Mesodermal cell (in vitro differentiated cells): Measurements from ENCODE around the gene ADPRHL1.

Experiments
- H3K27ac ChIP-seq: 2 replicates; pipeline ENCODE4 v1.7.0; 2013; ENCODE audit warnings: mild to moderate bottlenecking, low read depth, low read length, moderate library complexity; ENCODE audit not compliant: severe bottlenecking
- H3K36me3 ChIP-seq: 2 replicates; pipeline ENCODE4 v1.7.1; 2013; ENCODE audit warnings: mild to moderate bottlenecking, low read length, moderate library complexity; ENCODE audit not compliant: control insufficient read depth, insufficient read depth
- H3K4me1 ChIP-seq: one replicate; pipeline ENCODE4 v1.7.1; 2013; ENCODE audit warnings: mild to moderate bottlenecking, low read length; ENCODE audit not compliant: insufficient read depth, control insufficient read depth, poor library complexity, severe bottlenecking
- H3K4me3 ChIP-seq: 2 replicates; pipeline ENCODE4 v1.7.0; 2013; ENCODE audit warnings: low read length, control low read depth, mild to moderate bottlenecking; ENCODE audit not compliant: insufficient read depth, poor library complexity, severe bottlenecking; ENCODE audit errors: extremely low read depth
- H3K9me3 ChIP-seq: 2 replicates; pipeline ENCODE4 v1.7.1; 2013; ENCODE audit warnings: mild to moderate bottlenecking, low read length, moderate library complexity; ENCODE audit not compliant: control insufficient read depth
- WGBS, 2 experiments: methylation state at CpG; one replicate each; pipeline ENCODE4 v1.1.5; 2013; ENCODE audit warnings: missing lambda C conversion rate in 2 of 2; ENCODE audit not compliant: insufficient coverage in 2 of 2; 5-methylcytosine and 5-hydroxymethylcytosine counted together

ADPRHL1 gene

DNA sequence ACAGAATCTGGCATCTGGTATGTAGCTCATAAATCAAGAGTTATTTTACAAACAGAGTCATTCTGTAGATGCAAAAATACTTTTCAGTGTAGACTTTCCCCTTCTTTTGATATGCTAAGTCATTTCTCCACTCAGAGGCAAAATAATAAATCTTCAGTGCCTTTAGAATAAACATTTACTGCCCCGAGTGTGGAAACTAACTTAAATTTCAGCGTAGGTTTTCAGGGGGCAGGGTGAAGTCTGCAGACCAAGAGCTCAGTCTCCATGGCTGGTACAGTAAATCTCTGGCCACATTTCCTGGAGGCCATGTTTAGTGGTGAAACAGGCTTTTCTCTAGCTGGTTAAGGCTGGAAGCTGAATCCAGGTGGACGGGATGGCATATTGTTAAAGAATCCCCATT, 13.1 kb upstream of the ADPRHL1 start:
- WGBS, 2 experiments = 100% methylated on average over 1 to 2 of the region's 3 CpGs
- no peaks in the 10 kb centered on the region for H3K4me1 ChIP-seq
- no peak overlapping the region for H3K4me3 ChIP-seq
- no peak overlapping the region for H3K27ac ChIP-seq
- no peaks in the 10 kb centered on the region for H3K9me3 ChIP-seq
- H3K36me3 ChIP-seq = peaks cover 55% of the 10 kb centered on the region

DNA sequence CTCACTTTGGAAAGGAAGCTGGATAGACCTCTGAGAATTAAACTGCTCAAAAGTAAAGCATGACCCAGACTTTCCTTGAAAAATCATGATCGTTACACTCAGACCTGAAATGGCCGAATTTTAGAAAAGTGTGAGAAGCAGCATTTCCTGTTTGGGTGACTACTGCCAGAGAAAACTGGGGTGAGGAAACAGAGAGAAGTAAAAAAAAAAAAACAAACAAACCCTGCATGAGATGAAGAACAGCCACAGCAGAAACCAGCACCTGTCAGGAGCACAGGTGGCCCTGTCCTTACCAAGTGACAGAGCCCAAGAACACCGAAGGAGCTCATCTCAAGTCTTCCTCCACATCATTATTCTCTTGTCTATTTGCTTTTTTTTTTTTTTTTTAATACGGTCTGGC, 12.0 kb upstream of the ADPRHL1 start:
- H3K9me3 ChIP-seq = no peaks in the 10 kb centered on the region
- no peak overlapping the region for H3K4me3 ChIP-seq
- no peak overlapping the region for H3K27ac ChIP-seq
- 76 to 90% methylated on average over 2 to 3 of the region's 4 CpGs for WGBS, 2 experiments
- no peaks in the 10 kb centered on the region for H3K4me1 ChIP-seq
- H3K36me3 ChIP-seq = peaks cover 59% of the 10 kb centered on the region

DNA sequence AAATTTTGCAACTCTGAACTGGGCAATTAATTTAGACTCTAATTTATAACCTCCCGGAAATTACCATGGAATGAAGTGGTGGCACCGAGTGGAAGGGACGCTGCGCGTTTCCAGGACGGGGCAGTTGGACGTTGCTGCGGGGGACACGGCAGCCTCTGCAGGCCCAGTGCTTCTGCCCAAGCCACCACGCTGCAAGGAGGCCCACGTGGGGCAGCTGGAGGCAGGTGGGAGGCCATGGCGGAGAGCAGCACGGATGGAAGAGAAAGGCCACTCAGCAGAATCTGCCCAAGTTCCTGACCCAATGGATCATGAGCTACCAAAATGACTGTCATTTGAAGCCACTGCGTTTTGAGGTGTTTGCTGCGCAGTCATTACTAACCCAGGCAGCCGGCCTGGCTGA, 11.2 kb upstream of the ADPRHL1 start:
- no peak overlapping the region for H3K4me3 ChIP-seq
- H3K4me1 ChIP-seq = no peaks in the 10 kb centered on the region
- H3K27ac ChIP-seq = no peak overlapping the region
- 96% methylated on average over 16 of the region's 16 CpGs for WGBS, 2 experiments
- H3K36me3 ChIP-seq = peaks cover 64% of the 10 kb centered on the region
- H3K9me3 ChIP-seq = no peaks in the 10 kb centered on the region

DNA sequence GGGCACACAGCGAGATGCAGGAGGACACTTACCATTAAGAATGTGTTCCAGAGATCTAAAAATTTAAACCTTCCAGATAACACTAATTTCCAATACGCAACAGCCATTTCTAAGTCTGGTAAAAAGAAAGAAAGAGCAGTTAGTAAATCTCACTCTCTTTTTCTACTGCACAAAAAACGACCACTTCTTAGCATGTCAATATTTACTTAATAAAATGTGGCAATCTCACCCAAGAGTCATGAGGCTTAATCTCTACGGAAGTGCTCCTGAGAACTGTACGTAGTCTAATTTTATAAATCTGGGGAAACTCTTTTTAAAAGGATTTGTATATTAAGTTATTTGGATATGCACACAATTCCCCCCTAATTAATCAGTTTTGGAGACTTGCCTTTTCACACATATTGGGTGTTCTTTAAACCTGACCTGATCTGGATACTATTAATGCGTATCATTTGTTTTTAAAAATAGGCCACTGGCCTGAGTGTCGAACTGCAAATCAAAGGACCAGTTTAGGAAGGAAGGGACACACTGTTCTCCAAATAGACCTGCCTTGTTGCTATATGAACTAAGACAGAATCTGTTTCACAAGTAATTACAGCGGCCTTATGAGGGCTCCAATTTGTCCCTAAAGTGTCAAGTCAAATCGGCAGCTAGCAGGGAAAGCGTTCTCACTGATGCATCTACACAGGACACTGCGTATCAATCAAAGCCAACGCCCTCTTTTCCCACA, 7.9 kb upstream of the ADPRHL1 start:
- Histone ChIP-seq H3K4me1 (peaks cover 4% of the 10 kb centered on the region), H3K27ac (no peak overlapping the region), H3K4me3 (no peak overlapping the region), H3K36me3 (peaks cover 69% of the 10 kb centered on the region), H3K9me3 (no peaks in the 10 kb centered on the region)
- 95 to 97% methylated on average over 9 of the region's 12 CpGs for WGBS, 2 experiments

DNA sequence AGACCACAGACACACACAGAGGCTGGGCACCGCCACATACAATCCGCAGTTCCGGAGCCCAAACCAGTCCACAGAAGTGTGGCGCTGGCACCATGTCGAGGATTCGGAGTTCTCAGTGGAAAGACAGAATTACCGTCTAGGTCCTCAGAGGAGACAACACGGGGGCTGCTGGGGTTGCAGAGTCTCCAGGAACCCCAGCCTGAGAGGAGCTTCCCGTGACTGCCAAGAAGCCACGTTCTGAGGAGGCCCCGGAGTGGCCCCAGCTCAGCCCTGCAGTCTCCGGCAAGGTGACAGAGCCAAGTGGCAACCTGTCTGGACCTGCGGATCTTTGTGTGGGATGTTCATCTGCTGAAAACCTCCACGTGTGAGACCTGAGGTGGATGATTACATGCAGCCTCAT, 7.3 kb upstream of the ADPRHL1 start:
- Histone ChIP-seq H3K4me3 (no peak overlapping the region), H3K27ac (no peak overlapping the region), H3K9me3 (no peaks in the 10 kb centered on the region), H3K36me3 (peaks cover 70% of the 10 kb centered on the region), H3K4me1 (peaks cover 4% of the 10 kb centered on the region)
- 95 to 97% methylated on average over 14 of the region's 14 CpGs for WGBS, 2 experiments

DNA sequence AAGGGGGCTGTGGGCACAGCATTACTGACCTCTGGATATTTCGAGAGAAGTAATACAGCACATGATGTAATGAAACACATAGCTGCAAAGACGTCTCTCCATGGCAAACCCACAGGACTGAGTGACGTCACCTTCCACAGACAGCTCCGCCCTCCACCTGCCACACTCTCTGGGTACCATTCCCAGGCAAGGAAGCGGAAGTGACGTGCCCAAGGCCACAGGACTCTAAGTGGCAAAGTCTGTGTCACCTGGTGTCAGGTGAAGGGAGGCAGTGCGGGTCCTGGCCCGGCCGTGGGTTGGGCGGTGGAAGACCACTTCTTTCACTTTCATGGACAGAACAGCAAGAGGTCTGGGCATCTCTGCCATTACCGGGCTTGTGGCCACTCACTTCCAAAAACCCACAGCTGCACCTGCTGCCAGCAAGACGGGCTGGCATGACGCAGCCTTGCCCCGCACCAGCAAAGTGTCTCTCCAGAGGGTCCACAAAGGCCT, 6.8 kb upstream of the ADPRHL1 start:
- no peak overlapping the region for H3K27ac ChIP-seq
- peaks cover 72% of the 10 kb centered on the region for H3K36me3 ChIP-seq
- H3K4me1 ChIP-seq = peaks cover 4% of the 10 kb centered on the region
- 91 to 98% methylated on average over 11 of the region's 14 CpGs for WGBS, 2 experiments
- H3K4me3 ChIP-seq = no peak overlapping the region
- H3K9me3 ChIP-seq = no peaks in the 10 kb centered on the region

DNA sequence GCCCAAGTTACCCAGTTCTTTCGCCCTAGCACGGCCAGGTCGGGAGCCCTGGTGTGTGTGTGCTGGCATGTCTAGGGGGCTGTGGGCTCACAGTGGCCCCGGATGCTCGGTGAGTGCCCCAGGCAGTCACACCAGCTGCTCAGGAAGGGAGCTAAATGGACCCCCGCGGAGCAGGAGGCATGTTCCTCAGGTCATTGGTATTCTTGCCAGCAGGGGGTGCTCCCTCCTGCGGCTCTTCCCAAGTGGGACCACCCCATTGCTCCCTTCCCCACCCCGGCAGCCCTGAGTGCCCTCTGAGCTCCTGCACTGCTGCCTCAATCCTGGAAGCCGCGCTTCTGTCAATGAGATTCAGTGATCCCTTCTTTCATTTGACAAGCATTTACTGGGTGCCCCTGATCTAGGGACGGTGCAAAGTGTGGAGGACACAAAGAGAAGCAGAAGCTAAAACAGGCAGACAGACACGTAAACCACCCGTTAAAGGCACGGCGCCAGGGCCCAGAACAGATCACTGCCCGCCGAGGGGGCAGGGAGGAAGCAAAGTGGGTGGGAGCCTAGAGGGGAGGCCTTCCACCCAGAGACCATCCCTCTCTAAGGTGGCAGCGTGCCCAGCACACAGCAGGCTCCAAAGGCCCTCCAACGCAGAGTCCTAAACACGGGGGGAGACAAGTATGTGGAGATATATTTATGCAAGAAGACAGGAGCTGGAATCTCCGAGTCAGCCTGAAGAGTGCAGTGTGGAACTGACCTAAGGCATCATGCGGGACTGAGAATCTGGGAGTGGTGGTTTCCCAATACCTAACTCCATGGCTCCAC, 5.2 kb upstream of the ADPRHL1 start:
- no peak overlapping the region for H3K27ac ChIP-seq
- 86 to 91% methylated on average over 17 to 20 of the region's 23 CpGs for WGBS, 2 experiments
- H3K4me3 ChIP-seq = no peak overlapping the region
- no peaks in the 10 kb centered on the region for H3K9me3 ChIP-seq
- peaks cover 79% of the 10 kb centered on the region for H3K36me3 ChIP-seq
- H3K4me1 ChIP-seq = peaks cover 4% of the 10 kb centered on the region

DNA sequence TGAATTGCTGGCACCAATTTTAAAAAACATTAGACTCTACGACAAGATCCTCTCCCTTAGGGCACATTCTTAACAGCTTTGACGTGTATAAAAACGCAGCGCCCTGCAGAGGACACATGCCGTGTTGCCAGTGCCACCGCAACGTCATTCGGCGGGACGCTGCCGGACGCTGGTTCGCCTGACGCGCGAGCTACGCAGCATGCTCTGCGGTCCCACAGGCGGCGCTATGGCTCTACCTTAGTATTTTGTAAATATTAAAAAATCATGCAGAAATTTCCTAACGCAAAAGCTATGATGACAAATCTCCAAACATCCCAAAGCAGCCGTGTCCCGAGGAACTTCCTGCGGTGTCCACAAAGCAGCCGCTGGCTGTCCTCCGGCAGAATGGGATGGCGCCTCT, 4.2 kb upstream of the ADPRHL1 start:
- peaks cover 81% of the 10 kb centered on the region for H3K36me3 ChIP-seq
- H3K4me3 ChIP-seq = no peak overlapping the region
- 95 to 99% methylated on average over 11 to 23 of the region's 27 CpGs for WGBS, 2 experiments
- no peaks in the 10 kb centered on the region for H3K9me3 ChIP-seq
- no peak overlapping the region for H3K27ac ChIP-seq
- H3K4me1 ChIP-seq = peaks cover 4% of the 10 kb centered on the region

DNA sequence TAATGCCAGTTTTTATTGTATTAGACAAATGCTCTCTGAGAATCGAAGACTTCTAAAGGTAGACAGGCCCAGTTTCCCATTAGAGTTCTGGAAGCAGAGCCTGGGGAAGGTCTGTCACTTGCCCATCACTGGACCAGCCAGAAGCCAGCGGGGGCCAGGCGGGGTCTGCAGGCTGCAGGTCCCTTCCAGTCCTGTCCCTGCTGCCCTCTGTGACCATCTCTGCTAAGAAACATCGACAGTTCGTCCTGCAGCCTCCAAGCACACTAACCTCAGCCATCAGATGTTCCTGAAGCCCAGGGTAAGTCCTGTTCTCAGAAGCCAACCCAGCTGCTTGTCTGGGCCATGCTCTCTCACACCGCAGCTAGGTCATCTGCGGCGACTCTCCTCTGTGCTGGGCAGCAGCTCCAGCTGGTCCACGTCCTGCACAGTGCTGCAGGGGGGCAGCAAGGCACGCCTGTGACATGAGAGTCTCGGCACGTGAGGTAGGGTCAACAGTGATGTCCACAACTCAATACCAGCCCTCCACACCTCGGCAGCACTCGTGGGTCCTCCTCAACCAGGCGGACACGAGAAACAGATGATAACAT, 2.9 kb upstream of the ADPRHL1 start:
- peaks cover 75% of the 10 kb centered on the region for H3K36me3 ChIP-seq
- no peaks in the 10 kb centered on the region for H3K9me3 ChIP-seq
- H3K27ac ChIP-seq = no peak overlapping the region
- H3K4me3 ChIP-seq = no peak overlapping the region
- WGBS, 2 experiments = 95 to 98% methylated on average over 13 to 16 of the region's 16 CpGs
- H3K4me1 ChIP-seq = peaks cover 4% of the 10 kb centered on the region

DNA sequence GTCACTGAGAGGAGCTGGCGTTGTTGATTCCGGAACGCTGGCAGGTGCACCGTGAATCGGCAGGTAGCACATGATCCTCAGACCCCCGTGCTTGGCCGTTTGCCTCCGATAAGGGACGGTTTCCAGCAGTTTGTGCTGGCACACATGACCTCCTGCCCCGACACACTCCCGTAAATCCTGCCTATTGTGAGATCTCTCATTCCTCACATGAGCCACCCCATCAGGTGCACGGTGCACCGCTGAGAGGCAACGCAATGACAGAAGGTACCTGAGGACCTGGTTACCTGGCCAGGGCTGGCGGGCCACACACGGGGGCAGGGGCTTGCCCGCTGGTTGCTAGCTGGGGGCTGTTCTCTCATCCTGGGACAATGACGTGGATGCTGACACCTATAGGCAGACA, 2.1 kb upstream of the ADPRHL1 start:
- WGBS, 2 experiments = 97% methylated on average over 16 to 18 of the region's 18 CpGs
- Histone ChIP-seq H3K4me1 (peaks cover 4% of the 10 kb centered on the region), H3K9me3 (no peaks in the 10 kb centered on the region), H3K4me3 (no peak overlapping the region), H3K36me3 (peaks cover 67% of the 10 kb centered on the region), H3K27ac (no peak overlapping the region)
